Measurements from ENCODE around the gene FAM117B.
"Not testable (repeated sequence)": the region's sequence is repeated elsewhere in the genome, so short reads cannot be mapped to it uniquely, and the experiment has no call there.

- not testable (repeated sequence) for TF ChIP-seq POLR2A (IDR thresholded peaks at IDR 0.05; ENCODE audit: low read length); GATA1 (IDR thresholded peaks at IDR 0.05; ENCODE audit: low read depth, low read length)
Observed at GRCh38 chr2:202714971-202715935, 80.5 kb downstream of the FAM117B start.
